GM11168 (cell line): ENCODE measurements around the gene PEX11B.
"Not testable (repeated sequence)": the region's sequence is repeated elsewhere in the genome, so short reads cannot be mapped to it uniquely, and the experiment has no call there.

Experiments used
- in situ Hi-C: fragments of 300-500 bp; cut with MboI; formaldehyde crosslinking; loops from one replicate; pipeline ENCODE4 v1.12.0; 2022; ENCODE audit warnings: low sequenced_read_pairs; ENCODE audit not compliant: unreplicated experiment

Gene PEX11B

DNA sequence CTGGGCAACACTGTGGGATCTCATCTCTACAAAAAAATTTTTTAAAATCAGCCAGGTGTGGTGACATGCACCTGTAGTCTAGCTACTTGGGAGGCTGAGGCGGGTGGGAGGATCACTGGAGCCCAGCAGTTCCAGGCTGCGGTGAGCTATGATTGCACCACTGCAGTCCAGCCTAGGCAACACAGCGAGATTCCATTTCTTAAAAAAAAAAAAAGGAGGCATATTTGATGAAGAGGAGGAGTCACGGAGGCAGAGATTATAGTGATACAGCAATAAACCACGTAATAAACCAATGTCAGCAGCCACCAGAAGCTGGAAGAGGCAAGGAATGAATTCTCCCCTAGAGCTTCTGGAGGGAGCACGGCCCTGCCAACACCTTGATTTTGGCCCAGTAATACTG is 35.3 kb upstream of the PEX11B start:
- in situ Hi-C loops: no loop called here

- in situ Hi-C loops: no loop called here
Measured at GRCh38 chr1:145952903-145953302, 34.4 kb upstream of the PEX11B start.

DNA sequence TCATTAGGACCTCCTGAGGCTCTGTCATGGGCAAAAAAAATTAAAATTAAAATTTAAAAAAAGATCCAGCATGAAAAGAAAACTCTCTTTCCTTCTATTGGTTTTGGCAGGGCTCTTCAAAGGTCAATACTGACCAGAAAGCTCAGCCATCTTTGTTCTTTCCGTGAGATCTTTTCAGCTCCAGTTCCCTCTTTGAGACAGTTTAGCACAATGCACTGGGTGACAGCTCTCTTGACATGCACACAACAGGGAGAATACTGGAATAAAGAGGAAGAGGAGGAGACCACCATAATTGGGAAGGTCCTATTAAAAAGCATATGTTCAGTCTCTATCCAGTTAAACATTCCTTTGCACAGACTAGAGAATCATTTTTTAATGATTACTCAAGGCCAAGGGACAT is 33.0 kb upstream of the PEX11B start:
- in situ Hi-C loops: no loop called here

- in situ Hi-C loops: no loop called here
Measured at GRCh38 chr1:145949219-145949618, 30.7 kb upstream of the PEX11B start.

- in situ Hi-C loops: no loop called here
Measured at GRCh38 chr1:145947551-145947950, 29.0 kb upstream of the PEX11B start.

- in situ Hi-C loops: no loop called here
Measured at GRCh38 chr1:145946477-145946986, 28.0 kb upstream of the PEX11B start.

DNA sequence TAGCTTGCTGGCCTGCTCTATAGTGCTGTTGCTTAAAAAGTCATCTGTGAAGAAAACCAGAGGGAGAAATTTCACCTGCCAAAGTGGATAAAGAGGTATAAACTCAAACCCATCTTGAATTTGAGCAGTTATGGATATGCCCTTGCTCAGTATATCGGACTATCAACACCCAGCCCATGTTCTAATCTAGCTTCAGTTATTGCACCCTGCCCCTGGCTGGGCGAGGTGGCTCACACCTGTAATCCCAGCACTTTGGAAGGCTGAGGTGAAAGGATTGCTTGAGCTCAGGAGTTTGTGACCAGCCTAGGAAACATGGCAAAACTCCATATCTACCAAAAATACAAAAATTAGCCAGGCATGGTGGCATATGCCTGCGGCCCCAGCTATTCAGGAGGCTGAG is 26.0 kb upstream of the PEX11B start:
- in situ Hi-C loops: no loop called here

DNA sequence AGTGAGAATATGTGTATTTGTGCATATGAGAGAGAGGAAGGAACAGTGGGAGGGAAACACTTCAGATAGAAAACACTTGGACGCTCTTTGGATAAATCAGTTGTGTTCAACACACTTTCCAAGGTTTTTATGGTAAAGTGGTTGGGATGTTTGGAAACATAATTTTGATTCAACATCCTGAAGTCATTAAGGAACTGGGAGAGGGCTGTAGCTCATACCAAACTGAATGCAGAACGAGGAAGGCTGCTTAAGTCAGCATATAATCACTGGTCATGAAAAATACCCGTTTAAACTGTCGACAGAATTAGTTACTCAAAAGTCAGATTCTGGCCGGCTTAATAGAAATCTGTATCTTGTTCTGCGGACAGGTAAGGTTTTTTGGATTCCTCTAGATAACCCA is 24.4 kb upstream of the PEX11B start:
- in situ Hi-C loops: no loop called here

DNA sequence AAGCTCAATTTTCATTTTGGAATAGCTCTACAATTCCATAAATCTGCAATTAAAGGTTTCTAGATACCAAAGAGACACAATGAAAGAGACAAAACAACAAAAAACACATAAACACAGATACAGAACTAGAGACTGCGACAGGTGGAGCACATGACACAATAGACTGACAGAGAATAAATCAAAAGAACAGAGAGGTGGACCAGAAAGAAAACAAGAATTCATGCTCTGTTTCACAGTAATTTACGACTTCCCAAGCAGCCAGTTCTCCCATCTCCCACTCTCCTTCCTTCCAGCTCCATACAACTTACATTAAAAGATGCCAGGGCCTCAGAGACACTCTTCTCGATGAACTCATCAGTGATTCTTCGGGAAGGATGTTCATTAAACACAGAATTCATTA is 23.9 kb upstream of the PEX11B start:
- in situ Hi-C loops: no loop called here

- in situ Hi-C loops: no loop called here
Measured at GRCh38 chr1:145937436-145937835, 18.9 kb upstream of the PEX11B start.

- in situ Hi-C loops: no loop called here
Measured at GRCh38 chr1:145936247-145936646, 17.7 kb upstream of the PEX11B start.

GRCh38 chr1:145935708-145936107 is 17.2 kb upstream of the PEX11B start:
- in situ Hi-C loops: no loop called here

DNA sequence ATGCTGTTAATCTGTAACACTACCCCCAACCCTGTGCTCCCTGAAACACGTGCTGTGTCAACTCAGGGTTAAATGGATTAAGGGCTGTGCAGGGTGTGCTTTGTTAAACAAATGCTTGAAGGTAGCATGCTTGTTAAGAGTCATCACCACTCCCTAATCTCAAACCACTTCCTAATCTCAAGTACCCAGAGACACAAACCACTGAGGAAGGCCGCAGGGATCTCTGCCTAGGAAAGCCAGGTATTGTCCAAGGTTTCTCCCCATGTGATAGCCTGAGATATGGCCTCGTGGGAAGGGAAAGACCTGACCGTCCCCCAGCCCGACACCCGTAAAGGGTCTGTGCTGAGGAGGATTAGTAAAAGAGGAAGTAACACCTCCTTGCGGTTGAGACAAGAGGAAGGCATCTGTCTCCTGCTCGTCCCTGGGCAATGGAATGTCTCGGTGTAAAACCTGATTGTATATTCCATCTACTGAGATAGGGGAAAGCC is 14.0 kb upstream of the PEX11B start:
- in situ Hi-C loops: not testable (repeated sequence)

DNA sequence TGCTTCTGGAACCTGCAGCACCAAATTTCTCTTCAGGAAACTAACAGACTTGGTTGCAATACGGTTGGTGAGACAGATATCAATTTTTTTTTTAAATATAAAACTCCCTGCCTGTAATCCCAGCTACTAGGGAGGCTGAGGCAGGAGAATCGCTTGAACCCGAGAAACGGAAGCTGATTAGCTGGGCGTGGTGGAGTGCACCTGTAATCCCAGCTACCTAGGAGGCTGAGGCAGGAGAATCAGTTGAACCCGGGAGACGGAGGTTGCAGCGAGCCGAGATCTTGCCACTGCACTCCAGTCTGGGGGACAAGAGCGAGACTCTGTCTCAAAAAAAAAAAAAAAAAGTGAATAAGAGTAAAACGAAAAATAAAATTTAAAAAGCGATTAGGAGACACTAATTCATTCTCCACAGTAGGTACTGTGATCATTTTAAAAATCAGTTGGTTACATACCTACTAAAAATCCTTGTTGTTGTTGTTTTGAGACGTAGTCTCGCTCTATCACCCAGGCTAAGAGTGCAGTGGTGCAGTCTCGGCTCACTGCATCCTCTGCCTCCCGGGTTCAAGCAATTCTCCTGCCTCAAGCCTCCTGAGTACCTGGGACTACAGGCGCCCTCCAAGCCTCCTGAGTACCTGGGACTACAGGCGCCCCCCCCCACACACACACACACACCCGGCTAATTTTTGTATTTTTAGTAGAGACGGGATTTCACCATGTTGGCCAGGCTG is 9.6 kb upstream of the PEX11B start:
- in situ Hi-C loops: loop anchor here (5.0 kb wide), 1 partner anchor 74 kb away; no protein-coding TSS in a partner anchor

DNA sequence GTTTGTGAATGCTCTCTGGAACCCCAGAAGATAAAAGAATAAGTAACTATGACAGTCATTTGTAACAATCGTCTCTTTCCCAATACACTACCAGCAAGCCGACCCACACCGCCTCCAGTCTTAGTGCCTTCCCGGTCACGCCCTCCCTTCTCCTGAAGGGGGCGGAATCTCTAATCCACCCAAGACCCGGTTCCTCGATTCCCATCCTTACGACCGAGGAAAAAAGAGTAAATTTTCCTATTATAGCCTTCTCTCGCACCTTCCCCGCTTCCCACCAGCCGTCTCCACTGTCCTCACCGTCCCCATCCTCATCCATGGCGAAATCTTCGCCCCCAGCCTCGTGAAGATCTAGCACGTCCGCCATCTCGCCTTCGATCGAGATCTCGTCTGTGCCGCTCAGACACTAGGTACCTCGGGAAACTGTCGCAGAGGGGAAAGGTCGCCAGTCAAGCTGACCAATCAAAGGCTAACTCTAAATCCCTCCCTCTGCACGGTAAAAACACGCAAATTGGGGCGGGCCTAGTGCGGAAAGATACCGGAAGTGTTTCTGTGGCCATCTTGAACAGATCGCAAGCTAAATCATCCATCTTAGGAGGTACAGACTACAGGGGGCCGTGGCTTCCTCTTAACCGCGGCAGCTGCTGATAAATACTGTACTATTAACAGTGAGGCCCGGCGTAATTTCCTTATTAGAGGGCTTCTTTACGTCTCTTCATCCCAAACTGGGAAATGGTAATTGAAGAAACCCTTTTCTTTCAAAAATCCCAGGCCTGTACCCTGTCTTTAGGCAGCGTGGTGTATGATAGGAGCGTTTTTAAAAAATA is 8.8 kb upstream of the PEX11B start, which contains the start of gene RBM8A:
TSS of gene RBM8A (minus strand) at position 422 of the 824 bp plus-strand sequence. CDS start at position 364, 58 bp downstream.
- in situ Hi-C loops: loop anchor here (5.0 kb wide), 1 partner anchor 75 kb away; no protein-coding TSS in a partner anchor

DNA sequence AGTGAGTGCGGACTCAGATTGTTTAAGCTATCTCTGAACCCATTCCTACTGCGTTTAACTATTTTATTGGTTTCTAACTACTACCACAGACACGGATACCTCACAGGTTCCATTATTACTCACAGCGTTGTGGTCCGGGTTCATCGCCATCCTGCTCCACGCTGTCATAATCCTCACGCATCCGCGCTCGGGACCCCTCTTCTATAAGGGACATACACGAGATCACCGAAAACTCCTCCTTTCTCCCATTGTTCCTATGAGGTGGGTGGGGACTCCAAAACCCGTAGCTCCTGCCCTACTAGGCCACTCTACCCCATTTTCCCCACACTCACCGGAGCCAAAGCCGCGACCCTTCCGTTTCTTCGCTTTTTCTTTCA is 8.2 kb upstream of the PEX11B start:
- in situ Hi-C loops: loop anchor here (5.0 kb wide), 1 partner anchor 76 kb away; no protein-coding TSS in a partner anchor

- in situ Hi-C loops: no loop called here
Measured at GRCh38 chr1:145922266-145922665, 3.7 kb upstream of the PEX11B start.

- in situ Hi-C loops: not testable (repeated sequence)
Measured at GRCh38 chr1:145920297-145920696, 1.8 kb upstream of the PEX11B start.

DNA sequence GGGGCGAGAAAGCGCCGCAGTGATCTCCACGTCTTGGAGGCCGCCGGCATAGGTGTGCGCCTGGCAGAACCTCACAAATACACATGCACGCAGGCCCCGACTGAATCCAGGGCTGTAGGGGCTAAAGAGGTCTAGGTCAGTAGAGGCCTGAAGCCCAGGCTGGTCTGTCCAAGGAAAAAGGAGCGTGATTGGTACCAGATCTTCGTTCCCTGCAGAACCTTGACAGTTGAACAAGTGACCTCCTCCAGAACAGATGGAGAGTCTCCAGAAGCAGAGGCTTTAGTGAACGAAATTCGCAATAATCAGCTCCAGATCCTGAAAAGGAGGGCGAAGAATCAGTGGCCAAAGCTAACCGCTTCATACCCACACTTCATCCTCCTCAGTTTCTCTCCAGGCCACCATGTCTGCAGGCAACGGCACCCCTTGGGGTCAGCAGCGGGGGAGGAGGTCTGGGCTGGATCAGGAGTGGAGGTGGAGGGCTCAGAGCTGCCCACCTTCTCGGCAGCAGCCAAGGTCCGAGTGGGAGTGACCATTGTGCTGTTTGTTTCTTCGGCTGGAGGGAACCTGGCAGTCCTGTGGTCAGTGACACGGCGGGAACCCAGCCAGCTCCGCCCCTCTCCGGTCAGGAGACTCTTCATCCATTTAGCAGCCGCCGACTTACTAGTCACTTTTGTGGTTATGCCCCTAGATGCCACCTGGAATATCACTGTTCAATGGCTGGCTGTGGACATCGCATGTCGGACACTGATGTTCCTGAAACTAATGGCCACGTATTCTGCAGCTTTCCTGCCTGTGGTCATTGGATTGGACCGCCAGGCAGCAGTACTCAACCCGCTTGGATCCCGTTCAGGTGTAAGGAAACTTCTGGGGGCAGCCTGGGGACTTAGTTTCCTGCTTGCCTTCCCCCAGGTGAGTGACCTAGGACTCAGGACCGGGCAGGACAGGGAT is 749 bp upstream of the PEX11B start:
- in situ Hi-C loops: no loop called here

- in situ Hi-C loops: no loop called here
Measured at GRCh38 chr1:145917595-145917994, 922 bp downstream of the PEX11B start.
